HEK293 (cell line): ENCODE results near the gene GOLGA8A.
"Not testable (repeated sequence)": the region's sequence is repeated elsewhere in the genome, so short reads cannot be mapped to it uniquely, and the experiment has no call there.

ENCODE experiments used
- CTCF ChIP-seq: fragments of 450-650 bp; formaldehyde crosslinking; IDR thresholded peaks from 2 replicates; pipeline ENCODE4 v1.5.1; 2016; ENCODE audit warnings: missing biosample characterization, missing genetic modification characterization
- ZBTB26 ChIP-seq: fragments of 450-650 bp; formaldehyde crosslinking; optimal IDR thresholded peaks from 2 replicates; pipeline ENCODE3; 2016; ENCODE audit warnings: missing biosample characterization, mild to moderate bottlenecking, missing genetic modification characterization
- ZNF24 ChIP-seq: fragments of 450-650 bp; formaldehyde crosslinking; IDR thresholded peaks from 2 replicates; pipeline ENCODE4 v1.5.1; 2016; ENCODE audit warnings: missing biosample characterization, missing genetic modification characterization
- ZNF354C ChIP-seq: fragments of 450-650 bp; formaldehyde crosslinking; IDR thresholded peaks from 2 replicates; pipeline ENCODE4 v1.5.1; 2016; ENCODE audit warnings: missing biosample characterization, missing genetic modification characterization, low read depth, borderline replicate concordance

GRCh38 chr15:34389594-34390086 is 48.0 kb downstream of the GOLGA8A start:
- TF ChIP-seq ZNF24; ZNF354C (tag by site-specific recombination); CTCF (tag by site-specific recombination); ZBTB26 (tag by site-specific recombination): not testable (repeated sequence)
